ENCODE results near the gene PITPNC1.

PITPNC1 gene

GRCh38 chr17:67594115-67594880 lies 217.2 kb downstream of the PITPNC1 start:
- H3K9ac ChIP-seq (ENCODE audit: low read depth, low read length), result no peak overlapping the region
- no peaks in the 10 kb centered on the region for H3K27me3 ChIP-seq (ENCODE audit: insufficient read depth, low read length)
- no peaks in the 10 kb centered on the region for H3K4me1 ChIP-seq (ENCODE audit: insufficient read depth, low read length)
- H3K9me3 ChIP-seq (ENCODE audit: insufficient read depth, low read depth, low read length), result no peaks in the 10 kb centered on the region
- peaks cover 2% of the 10 kb centered on the region; the same call in 1 of the 2 replicates for H3K36me3 ChIP-seq (ENCODE audit: insufficient read depth, low read length)
- WGBS, result 93% methylated on average over 7 of the region's 7 CpGs
- H3K4me3 ChIP-seq (ENCODE audit: low read length), result no peak overlapping the region
- H3K27ac ChIP-seq (ENCODE audit: low read depth, low read length), result no peak overlapping the region

- Histone ChIP-seq H3K27me3 (ENCODE audit: insufficient read depth, low read length) (no peaks in the 10 kb centered on the region), H3K9ac (ENCODE audit: low read depth, low read length) (no peak overlapping the region), H3K27ac (ENCODE audit: low read depth, low read length) (no peak overlapping the region), H3K4me3 (ENCODE audit: low read length) (no peak overlapping the region), H3K4me1 (ENCODE audit: insufficient read depth, low read length) (no peaks in the 10 kb centered on the region), H3K36me3 (ENCODE audit: insufficient read depth, low read length) (no peaks in the 10 kb centered on the region; the same call in 1 of the 2 replicates), H3K9me3 (ENCODE audit: insufficient read depth, low read depth, low read length) (0 out of 2 replicates have a peak, but pooled peaks cover 4% of the 10 kb centered on the region)
- 98% methylated on average over 1 of the region's 2 CpGs for WGBS
Observed at GRCh38 chr17:67600408-67600807, 223.3 kb downstream of the PITPNC1 start.

GRCh38 chr17:67601897-67602296 lies 224.8 kb downstream of the PITPNC1 start:
- no peaks in the 10 kb centered on the region for H3K27me3 ChIP-seq (ENCODE audit: insufficient read depth, low read length)
- H3K9ac ChIP-seq (ENCODE audit: low read depth, low read length), result no peak overlapping the region
- H3K9me3 ChIP-seq (ENCODE audit: insufficient read depth, low read depth, low read length), result 0 out of 2 replicates have a peak, but pooled peaks cover 4% of the 10 kb centered on the region
- peaks cover 11% of the 10 kb centered on the region; the same call in 1 of the 2 replicates for H3K4me1 ChIP-seq (ENCODE audit: insufficient read depth, low read length)
- no peak overlapping the region for H3K4me3 ChIP-seq (ENCODE audit: low read length)
- H3K27ac ChIP-seq (ENCODE audit: low read depth, low read length), result no peak overlapping the region
- WGBS, result 91% methylated on average over 4 of the region's 4 CpGs
- H3K36me3 ChIP-seq (ENCODE audit: insufficient read depth, low read length), result no peaks in the 10 kb centered on the region; the same call in 1 of the 2 replicates

GRCh38 chr17:67602444-67602843 lies 225.4 kb downstream of the PITPNC1 start:
- Histone ChIP-seq H3K4me3 (ENCODE audit: low read length) (no peak overlapping the region), H3K27ac (ENCODE audit: low read depth, low read length) (no peak overlapping the region), H3K9ac (ENCODE audit: low read depth, low read length) (no peak overlapping the region), H3K9me3 (ENCODE audit: insufficient read depth, low read depth, low read length) (0 out of 2 replicates have a peak, but pooled peaks cover 4% of the 10 kb centered on the region), H3K4me1 (ENCODE audit: insufficient read depth, low read length) (peaks cover 11% of the 10 kb centered on the region; the same call in 1 of the 2 replicates), H3K36me3 (ENCODE audit: insufficient read depth, low read length) (no peaks in the 10 kb centered on the region; the same call in 1 of the 2 replicates), H3K27me3 (ENCODE audit: insufficient read depth, low read length) (no peaks in the 10 kb centered on the region)
- WGBS, result 87% methylated on average over 4 of the region's 4 CpGs

- H3K9ac ChIP-seq (ENCODE audit: low read depth, low read length), result no peak overlapping the region
- no peak overlapping the region for H3K4me3 ChIP-seq (ENCODE audit: low read length)
- no peaks in the 10 kb centered on the region; the same call in 1 of the 2 replicates for H3K36me3 ChIP-seq (ENCODE audit: insufficient read depth, low read length)
- WGBS, result 83% methylated on average over 3 of the region's 3 CpGs
- H3K27ac ChIP-seq (ENCODE audit: low read depth, low read length), result no peak overlapping the region
- 0 out of 2 replicates have a peak, but pooled peaks cover 4% of the 10 kb centered on the region for H3K9me3 ChIP-seq (ENCODE audit: insufficient read depth, low read depth, low read length)
- H3K27me3 ChIP-seq (ENCODE audit: insufficient read depth, low read length), result no peaks in the 10 kb centered on the region
- H3K4me1 ChIP-seq (ENCODE audit: insufficient read depth, low read length), result peaks cover 11% of the 10 kb centered on the region; the same call in 1 of the 2 replicates
Observed at GRCh38 chr17:67602974-67603373, 225.9 kb downstream of the PITPNC1 start.

- WGBS, result 95% methylated on average over 17 of the region's 17 CpGs
- no peak overlapping the region for H3K27ac ChIP-seq (ENCODE audit: low read depth, low read length)
- H3K4me3 ChIP-seq (ENCODE audit: low read length), result no peak overlapping the region
- H3K4me1 ChIP-seq (ENCODE audit: insufficient read depth, low read length), result peaks cover 11% of the 10 kb centered on the region; the same call in 1 of the 2 replicates
- no peak overlapping the region for H3K9ac ChIP-seq (ENCODE audit: low read depth, low read length)
- no peaks in the 10 kb centered on the region for H3K27me3 ChIP-seq (ENCODE audit: insufficient read depth, low read length)
- 0 out of 2 replicates have a peak, but pooled peaks cover 2% of the 10 kb centered on the region for H3K9me3 ChIP-seq (ENCODE audit: insufficient read depth, low read depth, low read length)
- H3K36me3 ChIP-seq (ENCODE audit: insufficient read depth, low read length), result no peaks in the 10 kb centered on the region; the same call in 1 of the 2 replicates
Observed at GRCh38 chr17:67605256-67605912, 228.3 kb downstream of the PITPNC1 start.

- Histone ChIP-seq H3K27ac (ENCODE audit: low read depth, low read length) (no peak overlapping the region; the same call in 1 of the 2 replicates), H3K4me1 (ENCODE audit: insufficient read depth, low read length) (peaks cover 11% of the 10 kb centered on the region; the same call in 1 of the 2 replicates), H3K4me3 (ENCODE audit: low read length) (no peak overlapping the region), H3K36me3 (ENCODE audit: insufficient read depth, low read length) (no peaks in the 10 kb centered on the region), H3K9me3 (ENCODE audit: insufficient read depth, low read depth, low read length) (no peaks in the 10 kb centered on the region), H3K27me3 (ENCODE audit: insufficient read depth, low read length) (no peaks in the 10 kb centered on the region), H3K9ac (ENCODE audit: low read depth, low read length) (no peak overlapping the region; the same call in 1 of the 2 replicates)
- WGBS, result 92% methylated on average over 10 of the region's 10 CpGs
Observed at GRCh38 chr17:67606471-67606870, 229.4 kb downstream of the PITPNC1 start.

- WGBS, result 92% methylated on average over 10 of the region's 10 CpGs
- H3K36me3 ChIP-seq (ENCODE audit: insufficient read depth, low read length), result no peaks in the 10 kb centered on the region
- peak overlapping the region; percentile 9 for H3K27ac ChIP-seq (ENCODE audit: low read depth, low read length)
- H3K9me3 ChIP-seq (ENCODE audit: insufficient read depth, low read depth, low read length), result no peaks in the 10 kb centered on the region
- no peak overlapping the region for H3K9ac ChIP-seq (ENCODE audit: low read depth, low read length)
- H3K4me3 ChIP-seq (ENCODE audit: low read length), result no peak overlapping the region
- no peaks in the 10 kb centered on the region for H3K27me3 ChIP-seq (ENCODE audit: insufficient read depth, low read length)
- H3K4me1 ChIP-seq (ENCODE audit: insufficient read depth, low read length), result peaks cover 11% of the 10 kb centered on the region; the same call in 1 of the 2 replicates
Observed at GRCh38 chr17:67606896-67607604, 230.0 kb downstream of the PITPNC1 start.

GRCh38 chr17:67610061-67610460 lies 233.0 kb downstream of the PITPNC1 start:
- Histone ChIP-seq H3K27ac (ENCODE audit: low read depth, low read length) (no peak overlapping the region), H3K27me3 (ENCODE audit: insufficient read depth, low read length) (no peaks in the 10 kb centered on the region), H3K36me3 (ENCODE audit: insufficient read depth, low read length) (no peaks in the 10 kb centered on the region), H3K4me3 (ENCODE audit: low read length) (no peak overlapping the region), H3K4me1 (ENCODE audit: insufficient read depth, low read length) (peaks cover 11% of the 10 kb centered on the region; the same call in 1 of the 2 replicates), H3K9ac (ENCODE audit: low read depth, low read length) (no peak overlapping the region), H3K9me3 (ENCODE audit: insufficient read depth, low read depth, low read length) (no peaks in the 10 kb centered on the region)
- WGBS, result 96% methylated on average over 6 of the region's 8 CpGs

GRCh38 chr17:67613961-67614360 lies 236.9 kb downstream of the PITPNC1 start:
- H3K27me3 ChIP-seq (ENCODE audit: insufficient read depth, low read length), result no peaks in the 10 kb centered on the region
- H3K27ac ChIP-seq (ENCODE audit: low read depth, low read length), result no peak overlapping the region
- no peaks in the 10 kb centered on the region for H3K4me1 ChIP-seq (ENCODE audit: insufficient read depth, low read length)
- 90% methylated on average over 6 of the region's 7 CpGs for WGBS
- H3K9ac ChIP-seq (ENCODE audit: low read depth, low read length), result no peak overlapping the region
- no peaks in the 10 kb centered on the region for H3K36me3 ChIP-seq (ENCODE audit: insufficient read depth, low read length)
- H3K4me3 ChIP-seq (ENCODE audit: low read length), result no peak overlapping the region
- H3K9me3 ChIP-seq (ENCODE audit: insufficient read depth, low read depth, low read length), result no peaks in the 10 kb centered on the region

All from HUES64 (cell line).